AG04449 (cell line): ENCODE data around the gene CHRM5.

Experiments used
- CTCF ChIA-PET: fragments of 350-600 bp; formaldehyde crosslinking; extraction: SDS; loops from one replicate; lab custom pipeline; 2021; ENCODE audit warnings: antibody characterized with exemption; lab: Yijun Ruan, JAX
- POLR2A ChIA-PET: fragments of 400-600, 350-600 bp; formaldehyde crosslinking; extraction: SDS; loops from one replicate; lab custom pipeline; 2020; ENCODE audit warnings: antibody characterized with exemption, inconsistent platforms; lab: Yijun Ruan, JAX
- DNase-seq: peaks from one replicate; pipeline ENCODE4 v3.0.0-alpha.2; 2010; ENCODE audit warnings: low read depth, low spot score
- H3K4me3 ChIP-seq: 2 replicates; pipeline ENCODE4 v1.5.1; 2011; ENCODE audit warnings: low read depth, mild to moderate bottlenecking, control low read depth, low read length
- TF ChIP-seq, protein P1 (sequence below): IDR thresholded peaks from one replicate; pipeline ENCODE4 v1.5.1; 2011; ENCODE audit warnings: mild to moderate bottlenecking, moderate library complexity, low read length, control low read depth, inconsistent platforms; ENCODE audit not compliant: insufficient read depth; ENCODE audit errors: missing control alignments

Gene CHRM5

DNA sequence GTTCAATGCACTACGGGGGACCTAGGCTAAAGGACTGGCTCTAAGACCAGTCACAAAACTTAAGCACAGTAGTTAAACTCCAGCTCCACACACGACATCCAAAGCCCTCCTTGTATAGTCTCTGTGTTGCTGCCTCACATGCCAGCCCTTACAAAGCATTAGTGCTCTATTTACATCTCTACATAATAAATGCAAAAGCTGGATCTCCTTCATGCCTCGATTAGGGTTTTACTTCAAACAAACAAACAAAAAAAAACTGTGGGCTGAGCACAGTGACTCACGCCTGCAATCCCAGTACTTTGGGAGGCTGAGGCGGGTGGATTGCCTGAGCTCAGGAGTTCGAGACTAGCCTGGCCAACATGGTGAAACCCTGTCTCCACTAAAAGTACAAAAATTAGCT lies 143.2 kb downstream of the CHRM5 start:
- ChIA-PET POLR2A (no interaction called here), CTCF (interaction anchor here (0.9 to 16.1 kb wide), 13 partner anchors 9 to 476 kb away, joined by 3 to 324 read pairs (median 6); partner anchors contain the start of genes EMC7, KATNBL1, LPCAT4 and PGBD4)
- TF ChIP-seq, protein P1, sequence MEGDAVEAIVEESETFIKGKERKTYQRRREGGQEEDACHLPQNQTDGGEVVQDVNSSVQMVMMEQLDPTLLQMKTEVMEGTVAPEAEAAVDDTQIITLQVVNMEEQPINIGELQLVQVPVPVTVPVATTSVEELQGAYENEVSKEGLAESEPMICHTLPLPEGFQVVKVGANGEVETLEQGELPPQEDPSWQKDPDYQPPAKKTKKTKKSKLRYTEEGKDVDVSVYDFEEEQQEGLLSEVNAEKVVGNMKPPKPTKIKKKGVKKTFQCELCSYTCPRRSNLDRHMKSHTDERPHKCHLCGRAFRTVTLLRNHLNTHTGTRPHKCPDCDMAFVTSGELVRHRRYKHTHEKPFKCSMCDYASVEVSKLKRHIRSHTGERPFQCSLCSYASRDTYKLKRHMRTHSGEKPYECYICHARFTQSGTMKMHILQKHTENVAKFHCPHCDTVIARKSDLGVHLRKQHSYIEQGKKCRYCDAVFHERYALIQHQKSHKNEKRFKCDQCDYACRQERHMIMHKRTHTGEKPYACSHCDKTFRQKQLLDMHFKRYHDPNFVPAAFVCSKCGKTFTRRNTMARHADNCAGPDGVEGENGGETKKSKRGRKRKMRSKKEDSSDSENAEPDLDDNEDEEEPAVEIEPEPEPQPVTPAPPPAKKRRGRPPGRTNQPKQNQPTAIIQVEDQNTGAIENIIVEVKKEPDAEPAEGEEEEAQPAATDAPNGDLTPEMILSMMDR, result no peak

DNA sequence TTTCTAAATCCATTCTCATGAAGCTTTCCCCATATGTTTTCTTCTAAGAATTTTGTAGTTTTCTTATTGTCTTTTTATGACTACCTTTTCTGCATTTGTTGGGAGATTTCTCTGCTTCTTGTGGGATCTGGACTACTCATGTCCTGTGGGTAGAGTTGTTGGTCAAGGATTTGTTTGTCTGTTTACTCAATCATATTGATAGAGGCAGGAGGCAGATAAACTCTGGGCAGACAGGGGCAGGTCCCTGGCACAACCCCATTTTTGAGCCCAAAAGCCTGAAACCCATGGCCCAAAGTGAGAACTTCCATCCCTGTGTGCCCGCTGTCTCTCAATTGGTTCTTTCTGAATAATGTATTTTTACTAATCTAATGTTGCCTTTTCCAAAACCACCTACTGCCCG lies 145.9 kb downstream of the CHRM5 start:
- no peak overlapping the region for H3K4me3 ChIP-seq
- ChIA-PET POLR2A (no interaction called here), CTCF (interaction anchor here (0.6 to 16.1 kb wide), 5 partner anchors 10 to 473 kb away, joined by 3 to 324 read pairs (median 3); partner anchors contain the start of gene KATNBL1)
- TF ChIP-seq, protein P1, result no peak
- DNase-seq, result no peak

More for the DNA sequence above, 143.2 kb downstream of the CHRM5 start:
- no peak overlapping the region for H3K4me3 ChIP-seq
- DNase-seq, result no peak

- POLR2A ChIA-PET, result no interaction called here
Observed at GRCh38 chr15:34114739-34115138, 146.4 kb downstream of the CHRM5 start.

GRCh38 chr15:34116620-34117019 lies 148.3 kb downstream of the CHRM5 start:
- ChIA-PET CTCF (interaction anchor here (1.0 to 16.1 kb wide), 5 partner anchors 9 to 251 kb away, joined by 3 to 324 read pairs (median 4); partner anchors contain the start of genes KATNBL1 and LPCAT4), POLR2A (no interaction called here)
- TF ChIP-seq, protein P1, result no peak
- no peak overlapping the region for H3K4me3 ChIP-seq
- DNase-seq, result no peak

More at GRCh38 chr15:34114739-34115138, 146.4 kb downstream of the CHRM5 start:
- no peak overlapping the region for H3K4me3 ChIP-seq
- TF ChIP-seq, protein P1, result no peak
- CTCF ChIA-PET, result interaction anchor here (1.1 to 16.1 kb wide), 3 partner anchors 9 to 253 kb away, joined by 3 to 324 read pairs (median 7); partner anchors contain the start of gene KATNBL1
- no peak for DNase-seq
